ENCODE measurements around the gene GRK6. TPM values are rescaled to one million over a fixed set of nuclear protein-coding genes. Genes with fewer than 3 reads are reported as not detected.

The GRK6 gene
- total RNA-seq, 8 experiments from 2014 or later: 16.2 to 29.5 (median 21.5) TPM

DNA sequence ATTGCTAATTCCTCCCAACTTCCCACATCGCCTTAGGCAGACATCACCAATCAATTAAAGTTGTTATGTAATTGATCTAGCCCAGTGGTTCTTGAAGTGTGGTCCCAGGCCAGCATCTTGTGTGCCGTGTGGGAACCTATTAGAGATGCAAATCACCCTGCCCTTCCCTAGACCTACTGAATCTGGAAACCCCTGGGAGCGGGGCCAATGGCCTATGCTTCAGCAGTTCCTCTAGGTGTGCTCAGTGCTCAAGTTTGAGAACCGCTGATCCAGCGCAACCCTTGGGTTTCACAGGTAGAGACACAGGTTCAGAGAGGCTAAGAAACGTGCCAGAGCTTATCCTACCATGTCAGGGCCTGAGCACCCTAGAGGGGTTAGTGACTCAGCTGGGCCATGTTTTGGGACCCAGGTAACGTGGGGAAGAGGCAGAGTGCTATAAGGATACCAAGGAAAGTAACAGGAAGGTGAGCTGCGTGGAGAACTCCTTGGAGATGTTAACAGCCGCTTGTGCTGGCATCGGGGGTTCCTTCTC is 37.9 kb upstream of the GRK6 start:
- H3K4me3 ChIP-seq: no peak overlapping the region
- no peak overlapping the region for H3K27ac ChIP-seq
- in situ Hi-C loops (cut with MboI; ENCODE audit: low pct_unique_long_range_greater_than_20kb in 2 of 9, low sequenced_read_pairs in 9 of 9, unreplicated experiment in 9 of 9): loop anchor here in 2 of 9 experiments (25.0 kb wide), 2 partner anchors 99 to 124 kb away; partner anchors contain the start of genes DDX41 (in 1 of the 2), DOK3 (in 1 of the 2) and PDLIM7 (in 1 of the 2)
- 67 to 94% (median 83%) methylated on average over 1 to 8 of the region's 10 CpGs; no CpG with 5 or more reads in 3 of the 10 experiments for WGBS, 10 experiments
- ATAC-seq (replicated peaks in 6 of 8): no peak
- H3K4me1 ChIP-seq (replicated peaks in 1 of 2): peaks cover 3 to 4% of the 10 kb centered on the region in 2 donors

DNA sequence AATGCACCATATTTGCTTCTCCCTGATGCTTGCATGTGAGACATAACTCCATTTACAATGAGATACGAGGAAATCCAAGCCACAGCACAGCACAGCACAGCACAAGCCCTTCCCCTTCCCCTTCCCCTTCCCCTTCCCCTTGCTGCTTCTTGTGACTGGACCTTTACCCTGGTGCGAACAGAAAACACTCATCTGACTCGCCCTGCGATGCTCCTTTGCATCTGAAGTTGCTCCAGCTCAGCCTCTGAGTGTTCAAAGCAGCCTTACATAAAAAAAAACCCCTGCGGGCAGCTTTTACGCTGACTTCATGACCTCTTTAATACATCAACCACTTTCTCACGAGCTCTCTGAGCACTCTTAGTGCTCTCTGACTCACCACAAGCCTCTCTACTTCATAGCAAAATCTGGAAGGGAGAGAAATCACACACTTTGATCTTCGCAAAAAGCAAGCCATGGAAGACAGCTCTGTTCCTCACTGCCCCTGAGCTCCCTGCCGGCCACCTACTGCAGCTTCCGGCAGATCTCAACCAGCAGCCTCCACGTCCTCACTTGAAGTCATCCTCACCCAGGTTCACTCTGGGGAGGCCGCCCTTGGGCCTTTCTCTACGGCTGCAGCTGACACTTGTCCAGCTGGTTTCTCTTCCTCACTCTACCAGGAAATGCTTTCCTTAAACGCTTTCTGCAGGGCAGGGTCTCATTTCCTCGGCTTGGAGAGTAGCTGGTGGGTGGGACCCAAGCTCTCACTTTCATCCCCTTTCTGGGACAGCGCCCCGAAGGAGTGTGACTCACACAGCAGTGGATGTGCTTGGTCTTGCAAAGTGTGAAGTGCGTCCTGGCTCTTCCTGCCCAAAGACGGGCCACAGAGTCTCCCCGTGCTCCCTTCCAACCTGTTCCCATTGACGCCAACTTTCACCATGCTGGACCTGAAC is 37.0 kb upstream of the GRK6 start:
- Histone ChIP-seq H3K27ac (no peak overlapping the region), H3K4me3 (no peak overlapping the region), H3K4me1 (replicated peaks in 1 of 2) (peaks cover 3 to 4% of the 10 kb centered on the region in 2 donors)
- ATAC-seq (replicated peaks in 6 of 8): peak; percentile 20 to 86 (median 51)
- 14 to 60% (median 51%) methylated on average over 2 to 11 of the region's 21 CpGs; no CpG with 5 or more reads in 3 of the 10 experiments for WGBS, 10 experiments
- in situ Hi-C loops (cut with MboI; ENCODE audit: low pct_unique_long_range_greater_than_20kb in 2 of 9, low sequenced_read_pairs in 9 of 9, unreplicated experiment in 9 of 9): loop anchor here in 2 of 9 experiments (25.0 kb wide), 2 partner anchors 98 to 123 kb away; partner anchors contain the start of genes DDX41 (in 1 of the 2), DOK3 (in 1 of the 2) and PDLIM7 (in 1 of the 2)

DNA sequence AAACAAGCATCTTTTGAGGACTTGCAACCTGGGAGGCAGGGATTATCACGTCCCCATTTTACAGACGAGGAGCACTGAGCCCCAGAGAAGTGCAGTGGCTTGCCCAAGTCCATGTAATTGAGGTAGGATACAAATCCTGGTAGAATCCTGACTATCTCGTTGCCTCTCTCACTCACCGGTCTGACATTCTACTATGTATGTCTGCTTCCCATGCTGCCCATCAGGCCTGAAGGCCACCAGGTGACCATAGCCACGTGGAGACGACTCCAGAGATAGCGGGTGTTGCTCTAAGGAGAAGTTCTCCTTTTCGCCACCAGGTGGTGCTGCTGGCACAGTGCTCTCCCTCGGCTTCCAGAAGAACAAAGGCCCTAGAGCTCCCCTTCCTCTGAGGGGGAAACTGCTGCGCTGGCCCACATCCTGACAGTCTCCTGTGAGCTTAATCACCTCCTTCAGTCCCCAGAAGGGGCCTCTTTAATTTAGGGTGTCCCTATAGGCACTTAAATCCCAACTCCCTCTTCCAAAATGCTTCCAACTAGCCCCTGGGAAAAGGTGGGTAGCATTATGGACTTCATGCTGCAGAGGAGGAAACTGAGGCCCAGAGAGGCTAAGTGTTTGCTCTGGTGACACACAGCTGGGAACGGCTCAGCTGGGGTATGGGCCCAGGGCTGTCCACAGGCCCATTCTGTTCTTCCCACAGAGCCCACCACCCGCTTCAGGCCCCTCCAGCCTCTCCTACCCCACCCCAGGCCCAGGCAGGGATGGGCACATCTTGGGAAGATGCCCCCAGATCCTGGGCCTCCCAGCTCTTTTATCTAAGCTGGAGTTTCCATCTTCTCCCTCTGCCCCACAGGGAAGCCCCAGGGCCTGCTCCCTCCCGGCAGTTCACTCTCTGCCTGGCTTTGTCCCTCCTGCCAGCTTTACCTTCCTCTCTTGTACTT is 35.8 kb upstream of the GRK6 start:
- Histone ChIP-seq H3K4me3 (no peak overlapping the region), H3K4me1 (replicated peaks in 1 of 2) (peaks cover 3 to 4% of the 10 kb centered on the region in 2 donors), H3K27ac (no peak overlapping the region)
- in situ Hi-C loops (cut with MboI; ENCODE audit: low pct_unique_long_range_greater_than_20kb in 2 of 9, low sequenced_read_pairs in 9 of 9, unreplicated experiment in 9 of 9): loop anchor here in 2 of 9 experiments (25.0 kb wide), 2 partner anchors 97 to 122 kb away; partner anchors contain the start of genes DDX41 (in 1 of the 2), DOK3 (in 1 of the 2) and PDLIM7 (in 1 of the 2)
- peak; percentile 39 to 94 (median 88) for ATAC-seq (replicated peaks in 6 of 8)
- WGBS, 10 experiments: 0 to 80% (median 27%) methylated on average over 1 to 6 of the region's 13 CpGs; no CpG with 5 or more reads in 3 of the 10 experiments

- H3K4me3 ChIP-seq: no peak overlapping the region
- WGBS, 10 experiments: 0 to 33% methylated on average over 1 to 4 of the region's 5 CpGs; no CpG with 5 or more reads in 8 of the 10 experiments
- H3K27ac ChIP-seq: no peak overlapping the region
- no peak for ATAC-seq (replicated peaks in 6 of 8)
- H3K4me1 ChIP-seq (replicated peaks in 1 of 2): peaks cover 3 to 4% of the 10 kb centered on the region in 2 donors
- in situ Hi-C loops (cut with MboI; ENCODE audit: low pct_unique_long_range_greater_than_20kb in 2 of 9, low sequenced_read_pairs in 9 of 9, unreplicated experiment in 9 of 9): loop anchor here in 2 of 9 experiments (25.0 kb wide), 2 partner anchors 95 to 120 kb away; partner anchors contain the start of genes DDX41 (in 1 of the 2), DOK3 (in 1 of the 2) and PDLIM7 (in 1 of the 2)
Observed at GRCh38 chr5:177392765-177393164, 33.7 kb upstream of the GRK6 start.

- WGBS, 10 experiments: 80% methylated on average over 1 of the region's 1 CpG; no CpG with 5 or more reads in 8 of the 10 experiments
- Histone ChIP-seq H3K4me1 (replicated peaks in 1 of 2) (peaks cover 3 to 4% of the 10 kb centered on the region in 2 donors), H3K4me3 (no peak overlapping the region), H3K27ac (no peak overlapping the region)
- ATAC-seq (replicated peaks in 6 of 8): no peak
- in situ Hi-C loops (cut with MboI; ENCODE audit: low pct_unique_long_range_greater_than_20kb in 2 of 9, low sequenced_read_pairs in 9 of 9, unreplicated experiment in 9 of 9): loop anchor here in 2 of 9 experiments (25.0 kb wide), 2 partner anchors 94 to 119 kb away; partner anchors contain the start of genes DDX41 (in 1 of the 2), DOK3 (in 1 of the 2) and PDLIM7 (in 1 of the 2)
Observed at GRCh38 chr5:177393206-177393765, 33.2 kb upstream of the GRK6 start.

- Histone ChIP-seq H3K4me3 (no peak overlapping the region), H3K27ac (no peak overlapping the region), H3K4me1 (replicated peaks in 1 of 2) (peaks cover 3 to 4% of the 10 kb centered on the region in 2 donors)
- 0 to 100% (median 60%) methylated on average over 1 to 2 of the region's 5 CpGs; no CpG with 5 or more reads in 5 of the 10 experiments for WGBS, 10 experiments
- no peak for ATAC-seq (replicated peaks in 6 of 8)
- in situ Hi-C loops (cut with MboI; ENCODE audit: low pct_unique_long_range_greater_than_20kb in 2 of 9, low sequenced_read_pairs in 9 of 9, unreplicated experiment in 9 of 9): loop anchor here in 2 of 9 experiments (25.0 kb wide), 2 partner anchors 93 to 118 kb away; partner anchors contain the start of genes DDX41 (in 1 of the 2), DOK3 (in 1 of the 2) and PDLIM7 (in 1 of the 2)
Observed at GRCh38 chr5:177393990-177394389, 32.5 kb upstream of the GRK6 start.

DNA sequence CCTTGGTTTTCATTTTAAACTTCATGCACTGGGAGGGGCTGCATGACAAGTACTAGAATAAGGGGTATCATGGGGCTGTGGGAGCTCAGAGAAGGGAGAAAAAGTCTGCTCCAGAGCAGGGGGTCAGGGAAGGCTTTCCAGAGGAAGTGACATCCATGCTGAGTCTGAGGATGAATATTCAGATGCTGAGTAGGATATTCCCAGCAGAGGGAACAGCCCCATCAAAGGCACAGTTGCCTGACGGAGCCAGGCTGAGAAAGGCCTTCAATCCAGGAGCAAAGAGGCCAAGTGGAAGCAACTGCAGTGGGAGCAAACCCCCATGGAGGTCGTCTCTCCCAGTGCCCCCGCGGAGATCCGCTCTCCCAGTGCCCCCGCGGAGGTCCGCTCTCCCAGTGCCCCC is 30.4 kb upstream of the GRK6 start:
- peak in 3 of 8 experiments; percentile 32 to 79 (median 63) for ATAC-seq (replicated peaks in 6 of 8)
- WGBS, 10 experiments: 40% methylated on average over 1 of the region's 8 CpGs; no CpG with 5 or more reads in 9 of the 10 experiments
- H3K4me3 ChIP-seq: no peak overlapping the region
- in situ Hi-C loops (cut with MboI; ENCODE audit: low pct_unique_long_range_greater_than_20kb in 2 of 9, low sequenced_read_pairs in 9 of 9, unreplicated experiment in 9 of 9): loop anchor here in 2 of 9 experiments (25.0 kb wide), 2 partner anchors 91 to 116 kb away; partner anchors contain the start of genes DDX41 (in 1 of the 2), DOK3 (in 1 of the 2) and PDLIM7 (in 1 of the 2)
- H3K27ac ChIP-seq: no peak overlapping the region
- H3K4me1 ChIP-seq (replicated peaks in 1 of 2): peaks cover 0 to 2% of the 10 kb centered on the region in 2 donors

GRCh38 chr5:177396807-177397206 is 29.7 kb upstream of the GRK6 start:
- no peak for ATAC-seq (replicated peaks in 6 of 8)
- no peak overlapping the region for H3K4me3 ChIP-seq
- WGBS, 10 experiments: 90 to 100% (median 90%) methylated on average over 1 to 2 of the region's 10 CpGs; no CpG with 5 or more reads in 7 of the 10 experiments
- no peak overlapping the region for H3K27ac ChIP-seq
- H3K4me1 ChIP-seq (replicated peaks in 1 of 2): peaks cover 0 to 2% of the 10 kb centered on the region in 2 donors
- in situ Hi-C loops (cut with MboI; ENCODE audit: low pct_unique_long_range_greater_than_20kb in 2 of 9, low sequenced_read_pairs in 9 of 9, unreplicated experiment in 9 of 9): loop anchor here in 2 of 9 experiments (25.0 kb wide), 2 partner anchors 90 to 115 kb away; partner anchors contain the start of genes DDX41 (in 1 of the 2), DOK3 (in 1 of the 2) and PDLIM7 (in 1 of the 2)

DNA sequence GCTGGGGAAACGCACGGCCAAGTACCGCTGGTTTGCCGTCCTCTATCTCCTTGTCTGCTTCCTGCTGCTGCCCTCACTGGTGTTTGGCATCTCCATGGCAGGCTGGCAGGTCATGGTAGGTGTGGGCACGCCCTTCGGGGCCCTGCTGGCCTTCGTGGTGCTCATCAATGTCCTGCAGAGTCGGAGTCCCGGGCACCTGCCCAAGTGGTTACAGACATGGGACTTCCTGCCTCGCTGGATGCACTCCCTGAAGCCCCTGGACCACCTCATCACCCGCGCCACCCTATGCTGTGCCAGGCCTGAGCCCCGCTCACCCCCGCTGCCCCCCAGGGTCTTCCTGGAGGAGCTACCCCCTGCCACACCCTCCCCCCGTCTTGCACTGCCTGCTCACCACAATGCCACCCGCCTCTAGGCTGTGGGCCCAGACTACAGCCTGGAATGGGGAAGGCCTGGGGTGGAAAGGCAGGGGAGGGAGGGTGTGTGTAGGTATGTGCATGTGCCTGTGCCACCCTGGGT is 28.5 kb upstream of the GRK6 start:
- in situ Hi-C loops (cut with MboI; ENCODE audit: low pct_unique_long_range_greater_than_20kb in 2 of 9, low sequenced_read_pairs in 9 of 9, unreplicated experiment in 9 of 9): loop anchor here in 2 of 9 experiments (25.0 kb wide), 2 partner anchors 89 to 114 kb away; partner anchors contain the start of genes DDX41 (in 1 of the 2), DOK3 (in 1 of the 2) and PDLIM7 (in 1 of the 2)
- Histone ChIP-seq H3K4me3 (no peak overlapping the region), H3K4me1 (replicated peaks in 1 of 2) (peaks cover 3 to 4% of the 10 kb centered on the region in 2 donors), H3K27ac (no peak overlapping the region)
- ATAC-seq (replicated peaks in 6 of 8): no peak
- 100% methylated on average over 1 to 3 of the region's 16 CpGs; no CpG with 5 or more reads in 8 of the 10 experiments for WGBS, 10 experiments

DNA sequence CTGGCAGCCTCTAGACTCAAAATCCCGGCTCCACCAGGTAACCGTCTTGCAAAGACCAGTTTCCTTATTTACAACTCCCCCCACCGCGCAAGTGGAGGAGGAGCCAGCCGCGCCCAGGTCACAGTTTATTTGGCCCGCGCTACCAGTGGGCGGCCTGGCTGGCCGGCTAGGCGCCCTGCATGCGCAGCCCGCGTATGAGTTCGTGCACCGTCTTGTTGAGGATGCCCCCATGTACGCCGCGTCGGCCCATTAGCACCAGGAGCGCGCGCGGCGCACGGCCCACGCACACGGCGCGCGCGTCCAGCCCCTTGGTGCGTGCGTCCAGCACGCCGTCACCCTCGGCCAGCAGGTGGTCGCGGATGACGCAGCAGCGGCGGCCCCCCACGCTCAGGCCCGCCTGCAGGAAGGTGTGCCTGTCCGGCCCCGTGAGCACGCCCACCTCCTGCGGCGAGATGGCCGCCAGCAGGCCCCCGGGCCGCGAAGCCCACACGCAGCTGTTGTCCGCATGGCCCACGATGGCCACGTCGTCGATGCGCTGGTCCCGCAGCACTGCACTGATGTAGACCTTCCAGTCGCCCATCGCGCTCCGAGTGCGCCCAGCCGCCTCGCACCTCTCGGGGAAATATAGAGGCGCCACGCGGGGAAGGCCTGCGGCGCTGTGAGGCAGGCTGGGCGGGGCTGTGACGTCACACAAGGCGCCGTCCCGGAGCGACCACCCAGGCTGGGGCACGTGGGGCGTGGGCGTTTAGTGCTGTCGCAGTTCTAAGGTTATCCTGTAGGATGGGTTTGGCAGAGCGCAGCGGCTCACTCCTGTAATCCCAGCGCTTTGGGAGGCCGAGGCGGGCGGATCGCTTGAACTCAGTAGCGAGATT is 26.2 kb upstream of the GRK6 start, which contains the start of gene PFN3:
TSS of gene PFN3 (minus strand) at position 665 of the 872 bp plus-strand sequence. CDS start at position 580, 85 bp downstream.
- ATAC-seq (replicated peaks in 6 of 8): peak in 1 of 8 experiments; percentile 2
- Histone ChIP-seq H3K4me1 (replicated peaks in 1 of 2) (peaks cover 10 to 12% of the 10 kb centered on the region in 2 donors), H3K27ac (no peak within 1 kb of the TSS), H3K4me3 (peak within 1 kb of the TSS in 1 of 5 donors; percentile 7)
- in situ Hi-C loops (cut with MboI; ENCODE audit: low pct_unique_long_range_greater_than_20kb in 2 of 9, low sequenced_read_pairs in 9 of 9, unreplicated experiment in 9 of 9): loop anchor here in 2 of 9 experiments (25.0 kb wide), 2 partner anchors 87 to 112 kb away; partner anchors contain the start of genes DDX41 (in 1 of the 2), DOK3 (in 1 of the 2) and PDLIM7 (in 1 of the 2)
- 12 to 100% (median 38%) methylated on average over 1 to 16 of the region's 92 CpGs; no CpG with 5 or more reads in 4 of the 10 experiments for WGBS, 10 experiments
